Measurements from ENCODE around the gene MYO1E.
"Not testable (repeated sequence)": the region's sequence is repeated elsewhere in the genome, so short reads cannot be mapped to it uniquely, and the experiment has no call there.

Gene MYO1E

GRCh38 chr15:59131969-59132562 is 240.6 kb downstream of the MYO1E start:
- no peak for DNase-seq (ENCODE audit: low read depth in 2 of 2)

DNA sequence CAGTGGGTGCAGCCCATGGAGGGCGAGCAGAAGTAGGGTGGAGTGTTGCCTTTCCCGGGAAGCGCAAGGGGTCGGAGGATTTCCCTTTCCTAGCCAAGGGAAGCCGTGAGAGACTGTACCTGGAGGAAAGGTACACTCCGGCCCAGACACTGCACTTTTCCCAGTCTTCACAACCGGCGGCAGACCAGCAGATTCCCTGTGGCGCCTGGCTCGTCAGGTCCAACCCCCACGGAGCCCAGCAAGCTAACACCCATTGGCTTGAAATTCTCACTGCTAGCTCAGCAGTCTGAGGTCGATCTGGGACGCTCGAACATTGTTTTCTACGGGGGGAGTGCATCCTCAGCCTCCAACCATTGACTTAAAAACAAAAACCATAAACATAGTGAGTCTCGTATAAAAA is 241.2 kb downstream of the MYO1E start:
- DNase-seq (ENCODE audit: low read depth in 2 of 2), result no peak

- DNase-seq (ENCODE audit: low read depth in 2 of 2), result not testable (repeated sequence)
Measured at GRCh38 chr15:59127255-59127654, 245.4 kb downstream of the MYO1E start.

- not testable (repeated sequence) for DNase-seq (ENCODE audit: low read depth in 2 of 2)
Measured at GRCh38 chr15:59125683-59126082, 247.0 kb downstream of the MYO1E start.

- DNase-seq (ENCODE audit: low read depth in 2 of 2), result no peak
Measured at GRCh38 chr15:59124261-59124660, 248.4 kb downstream of the MYO1E start.

- DNase-seq (ENCODE audit: low read depth in 2 of 2), result no peak
Measured at GRCh38 chr15:59120937-59121336, 251.7 kb downstream of the MYO1E start.

DNA sequence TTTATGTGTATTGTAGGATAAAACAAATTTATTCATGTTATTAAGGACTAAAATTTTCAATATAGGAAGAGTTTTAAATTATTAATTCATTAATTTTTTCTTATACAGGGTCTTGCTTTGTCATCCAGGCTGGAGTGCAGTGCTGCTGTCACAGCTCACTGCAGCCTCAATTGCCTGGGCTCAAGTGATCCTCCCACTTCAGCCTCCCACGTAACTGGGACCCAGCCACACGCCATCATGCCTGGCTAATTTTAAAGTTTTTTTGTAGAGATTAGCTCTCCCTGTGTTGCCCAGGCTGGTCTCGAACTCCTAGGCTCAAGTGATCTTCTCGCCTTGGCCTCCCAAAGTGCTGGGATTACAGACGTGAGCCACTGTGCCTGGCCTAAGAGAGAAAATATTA is 253.0 kb downstream of the MYO1E start:
- no peak for DNase-seq (ENCODE audit: low read depth in 2 of 2)

- DNase-seq (ENCODE audit: low read depth in 2 of 2), result no peak
Measured at GRCh38 chr15:59116771-59117170, 255.9 kb downstream of the MYO1E start.

DNA sequence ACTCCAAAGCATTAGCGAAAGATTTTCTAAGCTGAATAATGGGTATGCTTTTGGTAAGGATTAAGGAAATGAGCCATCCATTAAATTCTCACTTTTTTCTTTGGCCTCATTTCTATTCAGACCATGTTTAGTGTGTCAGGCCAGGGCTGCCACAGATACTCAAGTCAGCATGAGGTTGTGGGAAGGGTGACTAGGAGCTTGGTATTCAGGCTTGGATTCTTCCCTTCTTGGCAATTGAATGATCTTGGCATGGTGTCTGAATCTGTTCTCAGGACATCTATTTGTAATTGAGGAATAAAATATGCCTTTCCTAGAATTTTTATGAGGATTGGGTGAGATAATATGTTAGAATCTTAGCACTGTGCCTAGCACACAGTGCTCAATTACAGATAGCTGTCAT is 256.5 kb downstream of the MYO1E start:
- no peak for DNase-seq (ENCODE audit: low read depth in 2 of 2)

DNA sequence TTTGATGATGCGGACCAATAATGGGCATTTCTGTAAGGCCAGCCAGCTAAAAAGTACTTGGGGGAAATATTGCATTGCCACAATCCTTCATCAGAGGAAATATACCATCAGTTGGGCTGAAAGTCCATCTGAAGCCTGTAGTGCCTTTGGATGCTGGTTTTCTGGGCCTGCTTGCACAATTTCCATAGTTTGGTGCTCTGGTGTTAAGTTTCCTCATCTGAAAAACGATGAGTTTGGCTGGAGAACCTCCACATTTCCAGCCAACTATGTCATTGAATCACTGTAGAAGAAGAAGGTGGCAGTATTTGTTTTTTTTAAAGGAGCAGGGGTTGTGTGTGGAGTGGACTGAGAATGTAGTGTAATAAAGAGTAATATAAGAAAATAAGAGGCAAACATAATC is 257.6 kb downstream of the MYO1E start:
- no peak for DNase-seq (ENCODE audit: low read depth in 2 of 2)

DNA sequence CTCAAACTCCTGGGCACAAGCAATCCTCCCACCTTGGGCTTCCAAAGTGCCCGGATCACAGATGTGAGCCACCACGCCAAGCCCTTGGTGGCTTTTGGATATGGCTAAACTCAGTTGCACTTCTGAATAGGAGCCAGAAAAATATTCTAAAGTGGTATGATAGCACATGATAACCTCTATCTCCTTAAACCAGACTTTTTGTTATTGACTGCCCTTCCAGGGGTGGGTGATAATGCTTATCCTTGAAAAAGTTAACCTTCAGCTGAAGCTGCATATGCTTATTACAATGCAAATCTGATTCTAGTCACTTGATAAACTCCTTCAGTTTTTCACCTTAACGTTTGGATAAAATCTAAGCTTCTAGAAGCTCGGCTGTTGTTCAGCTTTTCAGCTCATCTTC is 261.4 kb downstream of the MYO1E start:
- no peak for DNase-seq (ENCODE audit: low read depth in 2 of 2)

DNA sequence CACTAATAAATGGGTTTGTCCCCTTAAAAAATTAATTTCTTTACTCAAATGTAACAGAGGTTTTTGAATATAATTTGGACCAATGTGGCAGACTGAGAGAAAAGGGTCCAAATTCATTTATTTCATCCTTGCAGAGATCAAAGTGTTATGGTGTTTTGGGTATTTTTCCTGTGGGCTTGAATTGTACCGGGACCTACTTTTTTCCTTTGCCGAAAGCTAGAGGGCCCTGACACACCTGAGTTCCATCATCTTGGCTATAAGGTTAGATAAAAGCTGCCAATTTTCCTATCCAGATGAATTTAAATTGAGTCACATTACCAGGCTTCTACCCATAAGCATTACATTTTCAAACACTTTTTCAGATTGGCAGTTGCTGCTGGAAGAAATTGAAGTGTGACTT is 266.8 kb downstream of the MYO1E start:
- no peak for DNase-seq (ENCODE audit: low read depth in 2 of 2)

DNA sequence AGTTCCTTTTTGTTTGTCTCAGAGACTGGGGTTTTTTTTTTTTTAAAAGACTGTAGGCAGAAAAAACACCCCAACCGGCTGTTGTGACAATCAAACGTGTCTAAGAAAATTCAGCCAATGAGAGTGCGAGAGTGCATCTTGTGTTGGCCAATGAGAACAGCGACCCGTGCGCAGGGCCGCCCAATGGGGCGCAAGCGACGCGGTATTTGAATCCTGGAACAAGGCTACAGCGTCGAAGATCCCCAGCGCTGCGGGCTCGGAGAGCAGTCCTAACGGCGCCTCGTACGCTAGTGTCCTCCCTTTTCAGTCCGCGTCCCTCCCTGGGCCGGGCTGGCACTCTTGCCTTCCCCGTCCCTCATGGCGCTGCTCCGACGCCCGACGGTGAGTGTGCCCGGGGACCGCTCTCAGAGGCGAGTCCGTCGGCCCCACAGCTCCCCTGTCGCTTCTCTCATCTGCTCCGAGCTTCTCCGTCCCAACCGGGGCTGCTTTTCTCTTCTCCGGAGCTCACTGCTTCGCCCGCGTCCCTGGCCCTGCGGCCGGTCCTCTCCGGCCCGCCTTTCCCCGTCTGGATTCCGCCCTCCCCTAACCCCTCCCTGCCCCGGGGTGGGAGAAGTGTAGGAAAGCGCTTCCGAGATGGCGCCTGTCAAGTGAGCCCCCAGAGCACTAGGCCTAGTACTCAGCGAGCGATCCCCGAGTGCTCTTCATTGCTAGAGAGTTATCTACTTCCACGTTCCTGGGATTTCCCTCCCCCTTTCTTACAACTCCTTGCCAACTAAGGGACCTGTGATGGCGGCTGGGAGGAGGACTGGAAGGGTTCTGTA is 267.5 kb downstream of the MYO1E start, which contains the start of gene CCNB2:
TSS of gene CCNB2 (plus strand) at position 235 of the 821 bp plus-strand sequence. CDS start at position 358, 123 bp downstream.
- DNase-seq (ENCODE audit: low read depth in 2 of 2), result peak; percentile 63 to 72

- peak in 1 of 2 donors; percentile 6 for DNase-seq (ENCODE audit: low read depth in 2 of 2)
Measured at GRCh38 chr15:59104602-59104911, 268.1 kb downstream of the MYO1E start.

DNA sequence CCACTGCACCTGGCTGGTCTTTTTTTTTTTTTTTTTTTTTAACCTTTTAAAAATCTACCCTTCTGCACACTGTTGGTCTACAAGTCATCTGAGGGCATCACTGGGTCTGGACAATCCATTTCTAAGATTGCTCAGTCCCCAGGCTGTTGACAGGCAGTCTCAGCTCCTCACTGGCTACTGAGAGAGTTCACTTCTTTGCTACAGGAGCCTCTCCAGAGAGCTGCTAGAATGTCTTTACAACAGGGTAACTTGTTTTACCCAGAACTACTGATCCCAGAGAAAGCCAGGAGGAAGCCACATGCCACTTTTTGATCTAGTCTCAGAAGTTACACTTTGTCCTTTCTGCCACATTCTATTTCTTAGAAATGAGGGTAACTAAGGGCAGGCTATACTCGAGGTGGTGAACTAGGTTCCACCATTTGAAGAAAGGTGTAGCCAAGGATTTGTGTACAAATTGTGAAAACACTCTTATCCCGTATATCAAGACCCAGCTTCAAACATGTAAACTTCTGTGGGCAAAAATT is 273.4 kb downstream of the MYO1E start:
- DNase-seq (ENCODE audit: low read depth in 2 of 2), result no peak

- no peak for DNase-seq (ENCODE audit: low read depth in 2 of 2)
Measured at GRCh38 chr15:59096429-59096828, 276.2 kb downstream of the MYO1E start.

- DNase-seq (ENCODE audit: low read depth in 2 of 2), result no peak
Measured at GRCh38 chr15:59094077-59094476, 278.6 kb downstream of the MYO1E start.

DNA sequence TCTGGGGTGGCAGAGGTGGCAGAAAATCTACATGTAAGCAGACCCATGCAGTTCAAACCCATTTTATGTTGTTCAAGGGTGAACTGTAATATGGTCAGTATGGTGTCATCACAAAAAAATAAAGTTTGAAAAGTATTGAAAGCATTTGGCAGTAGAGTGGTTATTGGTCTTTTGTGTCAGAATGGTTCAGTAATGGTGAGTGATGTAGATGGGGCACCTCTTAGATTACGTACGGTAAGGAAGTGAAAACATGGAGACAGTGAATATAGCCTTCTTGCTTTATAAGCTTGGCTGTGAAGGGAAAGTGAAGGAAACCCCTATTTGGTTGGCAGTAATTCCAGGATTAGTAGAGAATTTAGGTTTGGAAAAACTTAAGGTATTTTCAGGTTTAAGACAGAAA is 284.9 kb downstream of the MYO1E start:
- DNase-seq (ENCODE audit: low read depth in 2 of 2), result no peak
